ENCODE results near the gene FBLN5. TPM values are rescaled to one million over a fixed set of nuclear protein-coding genes. Genes with fewer than 3 reads are reported as not detected.

The FBLN5 gene
- total and polyA plus RNA-seq, 11 donors, result 26.0 to 129 (median 40.3) TPM

GRCh38 chr14:91884664-91885063, 62.8 kb downstream of the FBLN5 start:
- TF ChIP-seq CTCF (IDR thresholded peaks at IDR 0.05) (peak in 1 of 12 donors; percentile 14), POLR2A (IDR thresholded peaks at IDR 0.05) (no peak)
- Histone ChIP-seq H3K27me3 (peaks cover 0 to 6% (median 0%) of the 10 kb centered on the region in 9 donors), H3K4me1 (peaks cover 0 to 53% (median 12%) of the 10 kb centered on the region in 12 donors), H3K27ac (peak overlapping the region; percentile 13 to 84 (median 64)), H3K36me3 (peaks cover 0 to 29% (median 0%) of the 10 kb centered on the region in 9 donors), H3K4me3 (no peak overlapping the region), H3K9me3 (no peaks in the 10 kb centered on the region)
- ATAC-seq (peak; percentile 14 to 70 (median 62)), DNase-seq (peak in 2 of 5 donors; percentile 49 to 51)
- intact Hi-C loops (cut with DNase I), result no loop called here
- 34 to 45% (median 39%) methylated on average over 6 of the region's 6 CpGs for WGBS, 4 donors

GRCh38 chr14:91883753-91884152, 63.7 kb downstream of the FBLN5 start:
- DNase-seq (peak in 4 of 5 donors; percentile 33 to 64 (median 52)), ATAC-seq (peak; percentile 56 to 69 (median 63))
- TF ChIP-seq CTCF (IDR thresholded peaks at IDR 0.05) (no peak), POLR2A (IDR thresholded peaks at IDR 0.05) (no peak)
- intact Hi-C loops (cut with DNase I), result no loop called here
- 66 to 70% (median 67%) methylated on average over 9 of the region's 9 CpGs for WGBS, 4 donors
- Histone ChIP-seq H3K27ac (peak overlapping the region in 11 of 12 donors; percentile 13 to 84 (median 64)), H3K4me3 (no peak overlapping the region), H3K9me3 (no peaks in the 10 kb centered on the region), H3K36me3 (peaks cover 0 to 37% (median 0%) of the 10 kb centered on the region in 9 donors), H3K4me1 (peaks cover 0 to 44% (median 5%) of the 10 kb centered on the region in 12 donors), H3K27me3 (peaks cover 0 to 6% (median 0%) of the 10 kb centered on the region in 9 donors)

- Histone ChIP-seq H3K36me3 (peaks cover 0 to 41% (median 0%) of the 10 kb centered on the region in 9 donors), H3K9me3 (no peaks in the 10 kb centered on the region), H3K27me3 (peaks cover 0 to 6% (median 0%) of the 10 kb centered on the region in 9 donors), H3K4me3 (no peak overlapping the region), H3K4me1 (peaks cover 0 to 40% (median 5%) of the 10 kb centered on the region in 12 donors), H3K27ac (peak overlapping the region in 9 of 12 donors; percentile 22 to 79 (median 64))
- ATAC-seq, result no peak
- no peak for TF ChIP-seq CTCF (IDR thresholded peaks at IDR 0.05)
- TF ChIP-seq POLR2A (IDR thresholded peaks at IDR 0.05), result no peak
- intact Hi-C loops (cut with DNase I), result no loop called here
- no peak for DNase-seq
- WGBS, 4 donors, result 59 to 85% (median 67%) methylated on average over 2 to 4 of the region's 4 CpGs
Measured at GRCh38 chr14:91882776-91883175, 64.7 kb downstream of the FBLN5 start.

GRCh38 chr14:91882369-91882768, 65.1 kb downstream of the FBLN5 start:
- no peak for ATAC-seq
- intact Hi-C loops (cut with DNase I), result no loop called here
- peaks cover 0 to 40% (median 5%) of the 10 kb centered on the region in 12 donors for H3K4me1 ChIP-seq
- peaks cover 0 to 6% (median 0%) of the 10 kb centered on the region in 9 donors for H3K27me3 ChIP-seq
- peaks cover 0 to 43% (median 0%) of the 10 kb centered on the region in 9 donors for H3K36me3 ChIP-seq
- H3K9me3 ChIP-seq, result no peaks in the 10 kb centered on the region
- no peak overlapping the region for H3K4me3 ChIP-seq
- TF ChIP-seq POLR2A (IDR thresholded peaks at IDR 0.05) (no peak), CTCF (IDR thresholded peaks at IDR 0.05) (no peak)
- H3K27ac ChIP-seq, result peak overlapping the region in 7 of 12 donors; percentile 35 to 79 (median 68)
- 52 to 73% (median 59%) methylated on average over 3 to 5 of the region's 5 CpGs for WGBS, 4 donors
- no peak for DNase-seq
